Right renal cortex interstitium (tissue), 3 donors: ENCODE results near the gene ZNF775. TPM values are rescaled to one million over a fixed set of nuclear protein-coding genes. Genes with fewer than 3 reads are reported as not detected.

Experiments used
- DNase-seq, 3 donors: peaks; one replicate each; pipeline ENCODE4 v3.0.0-alpha.2; 2013; ENCODE audit warnings: low read depth in 3 of 3, low spot score in 2 of 3
- polyA plus RNA-seq, 3 donors: library from polyadenylated mRNA; unstranded; fragments of 120-200 nt; gene quantifications; one replicate each; pipeline ENCODE4 v1.2.1, GENCODE V29; 2013; ENCODE audit not compliant: insufficient read length in 3 of 3

Gene ZNF775
- polyA plus RNA-seq, 3 donors, result 3.6 to 4.1 (median 4.1) TPM

- no peak for DNase-seq
Measured at GRCh38 chr7:150344299-150344698, 34.8 kb upstream of the ZNF775 start.

- DNase-seq, result no peak
Measured at GRCh38 chr7:150345012-150345411, 34.1 kb upstream of the ZNF775 start.

GRCh38 chr7:150346922-150347321 lies 32.2 kb upstream of the ZNF775 start:
- no peak for DNase-seq

- no peak for DNase-seq
Measured at GRCh38 chr7:150351587-150352194, 27.4 kb upstream of the ZNF775 start.

DNA sequence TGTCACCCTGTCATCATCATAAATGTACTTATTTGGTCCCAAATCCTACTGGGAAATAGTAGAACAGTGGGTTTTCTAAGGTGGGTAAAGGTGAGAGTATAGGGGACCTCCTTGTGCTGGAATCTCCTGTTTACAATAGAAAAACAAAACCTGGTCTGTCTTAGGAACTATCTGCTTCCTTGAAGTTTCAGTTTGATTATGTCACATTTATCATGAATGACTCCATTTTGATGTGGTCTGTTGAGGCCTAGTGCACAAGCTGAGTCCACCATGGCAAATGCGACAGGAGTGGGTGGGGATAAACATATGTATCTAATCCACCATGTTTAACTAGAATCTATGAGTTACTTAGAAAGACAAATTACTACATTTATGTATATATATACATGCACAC lies 23.5 kb upstream of the ZNF775 start:
- DNase-seq, result no peak

DNA sequence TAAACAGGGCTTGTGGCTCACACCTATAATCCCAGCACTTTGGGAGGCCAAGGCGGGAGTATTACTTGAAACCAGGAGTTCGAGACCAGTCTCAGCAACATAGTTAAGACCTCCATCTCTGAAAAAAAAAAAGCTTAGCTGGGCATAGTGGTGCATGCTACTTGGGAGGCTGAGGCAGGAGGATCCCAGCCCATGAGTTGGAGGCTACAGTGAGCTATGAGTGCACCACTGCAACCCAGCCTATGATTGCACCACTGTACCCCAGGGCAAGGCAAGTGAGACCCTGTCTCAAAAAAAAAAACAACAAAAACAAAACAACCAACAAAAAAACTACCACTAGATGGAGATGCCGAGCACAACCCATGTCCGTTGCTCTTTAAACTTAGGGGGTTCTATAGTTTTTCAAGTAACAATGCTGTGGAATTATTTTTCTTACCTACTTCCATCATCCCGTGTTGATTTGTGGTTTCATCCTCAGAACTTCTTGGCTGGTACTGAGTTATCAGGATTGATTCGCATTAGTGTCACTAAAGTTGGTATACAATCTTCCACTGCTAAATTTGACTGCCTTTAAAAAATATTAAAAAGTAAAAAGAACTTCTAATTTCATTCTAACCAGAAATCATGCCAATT lies 22.7 kb upstream of the ZNF775 start:
- DNase-seq, result no peak

GRCh38 chr7:150357270-150357669 lies 21.9 kb upstream of the ZNF775 start:
- DNase-seq, result no peak

DNA sequence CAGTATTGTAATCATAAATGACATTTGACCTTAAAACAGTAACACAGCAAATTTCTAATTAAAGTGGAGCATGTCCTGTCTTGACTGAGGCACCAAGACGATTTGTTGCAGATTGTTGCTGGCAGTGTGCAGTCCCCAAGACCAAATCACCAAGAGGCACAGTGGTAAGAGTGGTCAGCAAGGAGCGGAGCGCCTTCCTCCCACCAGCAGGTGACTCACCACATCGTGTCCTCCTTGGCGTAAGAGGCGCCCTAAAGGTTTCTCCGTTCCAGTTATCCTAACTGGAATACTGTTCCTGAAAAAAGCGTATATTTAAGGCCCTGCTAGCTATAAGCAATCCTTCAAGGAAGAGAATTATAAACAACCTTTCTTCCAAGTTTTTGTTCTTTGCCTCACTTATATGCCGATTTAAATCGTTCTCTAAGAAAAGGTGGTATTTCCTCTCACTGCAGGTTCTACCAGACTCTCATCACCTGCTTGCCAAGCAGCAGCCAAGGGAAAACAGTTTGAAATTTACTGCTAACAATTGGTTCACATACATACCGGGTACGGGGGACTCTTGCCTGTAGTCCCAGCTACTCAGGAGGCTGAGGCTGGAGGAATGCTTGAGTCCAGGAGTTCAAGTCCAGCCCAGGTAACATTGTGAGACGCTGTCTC lies 21.2 kb upstream of the ZNF775 start:
- no peak for DNase-seq

DNA sequence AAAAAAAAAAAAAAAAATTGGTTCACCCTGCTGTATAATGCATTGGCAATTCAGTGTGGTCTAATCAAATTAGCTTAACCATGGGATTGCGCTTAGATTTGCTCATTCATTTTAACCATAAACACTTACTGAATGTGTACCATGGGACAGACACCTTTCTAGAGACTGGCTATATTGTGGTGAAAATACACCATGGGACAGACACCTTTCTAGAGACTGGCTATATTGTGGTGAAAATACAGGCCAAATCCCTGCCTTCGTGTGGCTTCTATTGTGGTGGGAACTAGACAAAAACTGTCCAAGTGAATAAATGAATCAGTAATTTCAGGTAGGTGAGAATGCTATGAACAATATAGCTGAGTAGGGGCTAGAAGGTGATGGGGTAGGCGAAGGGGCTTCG lies 20.7 kb upstream of the ZNF775 start:
- DNase-seq, result no peak

DNA sequence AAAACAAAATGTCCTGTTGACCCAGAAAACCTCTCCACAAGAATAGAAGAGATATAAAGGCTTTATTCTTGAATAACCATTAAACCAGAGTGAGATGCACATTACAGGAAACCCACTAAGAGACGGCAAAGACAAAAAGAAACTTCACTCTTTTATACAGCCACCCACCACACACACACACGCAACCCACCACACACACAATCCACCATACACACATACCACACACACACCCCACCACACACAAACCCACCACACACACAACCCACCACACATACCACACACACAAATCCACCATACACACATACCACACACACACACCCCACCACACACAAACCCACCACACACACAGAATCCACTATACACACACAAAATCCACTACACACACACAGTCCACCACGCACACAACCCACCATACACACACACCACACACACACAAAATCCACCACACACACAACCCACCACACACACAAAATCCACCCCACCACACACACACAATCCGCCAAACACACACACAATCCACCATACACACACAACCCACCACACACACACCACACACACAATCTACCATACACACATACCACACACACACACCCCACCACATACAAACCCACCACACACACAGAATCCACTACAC lies 20.0 kb upstream of the ZNF775 start:
- DNase-seq, result no peak

GRCh38 chr7:150359622-150360362 lies 19.3 kb upstream of the ZNF775 start:
- DNase-seq, result no peak

DNA sequence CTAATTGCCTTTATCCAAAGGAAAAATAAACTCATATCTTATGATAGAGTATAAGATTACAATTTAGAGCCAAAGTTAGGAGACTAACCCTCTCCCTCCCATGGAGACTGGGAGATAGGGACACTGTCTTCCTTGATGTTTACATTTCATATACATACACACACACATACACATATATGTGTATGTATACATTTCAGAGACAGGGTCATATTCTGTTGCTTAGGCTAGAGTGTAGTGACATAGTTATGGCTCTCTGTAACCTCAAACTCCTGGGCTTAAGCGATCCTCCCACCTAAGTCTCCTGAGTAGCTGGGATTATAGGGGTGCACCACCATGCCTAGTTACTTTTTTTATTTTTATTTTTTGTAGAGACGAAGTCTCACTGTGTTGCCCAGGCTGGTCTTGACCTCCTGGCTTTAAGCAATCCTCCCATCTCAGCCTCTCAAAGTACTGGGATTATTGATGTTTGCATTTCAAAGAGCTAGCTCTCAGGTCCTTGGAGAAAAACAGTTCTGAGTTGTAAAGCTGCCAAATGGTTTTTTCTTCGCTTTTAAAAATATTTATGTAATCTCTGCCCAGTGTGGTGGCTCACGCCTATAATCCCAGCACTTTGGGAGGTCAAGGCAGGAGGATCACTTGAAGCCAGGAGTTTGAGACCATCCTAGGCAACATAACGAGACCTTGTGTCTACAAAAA lies 18.6 kb upstream of the ZNF775 start:
- DNase-seq, result no peak

- no peak for DNase-seq
Measured at GRCh38 chr7:150361402-150361801, 17.7 kb upstream of the ZNF775 start.

DNA sequence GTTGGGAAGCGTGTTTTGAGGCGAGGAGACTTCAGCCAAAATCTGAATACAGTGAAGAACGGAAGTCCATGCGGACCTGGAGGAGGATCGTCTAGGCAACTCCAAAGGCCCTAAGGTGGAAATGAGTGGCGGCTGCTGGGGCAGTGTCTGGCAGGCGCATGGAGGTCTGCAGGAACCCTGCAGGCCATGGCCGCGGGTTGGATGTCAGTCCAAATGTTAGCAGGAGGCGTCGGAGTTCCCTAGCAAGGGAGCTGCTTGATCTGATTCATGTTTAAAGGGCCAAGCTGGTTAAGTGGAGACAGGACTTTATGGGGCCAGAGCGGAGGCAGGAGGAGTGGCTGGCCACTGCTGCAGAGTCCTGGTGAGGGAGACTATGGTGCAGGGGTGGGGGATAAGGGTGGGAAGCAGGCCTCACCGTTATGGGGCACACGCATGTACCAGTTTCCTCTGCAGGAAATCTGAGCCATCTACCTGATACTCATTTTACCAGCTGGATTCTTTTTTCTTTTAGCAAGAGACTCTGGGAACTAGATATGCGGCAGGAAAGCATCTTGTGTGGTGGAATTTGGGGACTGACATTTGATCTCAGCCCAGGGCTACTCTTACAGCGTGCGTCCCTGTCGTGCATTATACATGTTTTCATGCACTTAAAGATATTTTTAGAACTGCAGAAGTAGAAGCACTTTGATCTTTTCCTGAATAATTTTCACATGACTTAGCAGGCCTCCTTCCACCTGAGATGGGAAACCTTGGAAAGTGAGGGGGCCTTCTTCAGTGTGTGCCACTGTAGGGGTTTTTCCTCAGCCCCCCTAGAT lies 17.1 kb upstream of the ZNF775 start:
- DNase-seq, result no peak

DNA sequence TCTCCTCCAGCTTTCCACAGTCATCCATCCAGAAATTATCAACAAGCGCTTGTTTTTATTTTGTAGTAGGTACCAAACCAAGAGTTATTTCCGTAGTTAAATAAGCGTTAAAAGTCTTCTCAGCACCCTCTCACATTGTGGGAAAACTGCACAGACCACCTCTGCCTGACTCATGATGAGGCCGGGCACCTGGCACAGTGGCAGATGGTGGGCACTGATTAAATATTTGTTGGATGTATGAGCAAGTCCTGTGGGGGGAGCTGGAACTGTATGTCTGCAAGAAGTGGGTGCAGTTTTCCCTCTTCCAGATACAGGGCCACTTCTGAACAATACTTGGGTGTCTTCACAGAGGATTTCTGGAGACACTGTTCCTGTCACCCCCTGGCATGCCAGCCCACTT lies 15.8 kb upstream of the ZNF775 start:
- no peak for DNase-seq

GRCh38 chr7:150363872-150364271 lies 15.3 kb upstream of the ZNF775 start:
- DNase-seq, result no peak

DNA sequence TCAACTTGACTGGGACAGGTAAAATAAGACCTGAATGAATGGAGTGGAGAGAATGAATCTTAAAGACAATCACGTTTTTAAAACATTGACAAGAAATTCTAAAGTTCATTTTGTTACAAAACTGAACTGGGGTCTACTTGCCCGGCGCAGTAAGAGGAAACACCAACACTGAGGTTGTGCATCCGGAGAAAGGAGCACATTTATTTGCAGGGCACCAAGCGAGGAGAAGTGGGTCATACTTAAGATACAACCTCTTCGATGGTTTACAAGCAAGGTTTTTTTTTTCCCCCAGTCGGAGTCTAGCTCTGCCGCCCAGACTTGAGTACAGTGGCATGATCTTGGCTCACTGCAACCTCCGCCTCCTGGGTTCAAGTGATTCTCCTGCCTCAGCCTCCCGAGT lies 13.9 kb upstream of the ZNF775 start:
- no peak for DNase-seq

DNA sequence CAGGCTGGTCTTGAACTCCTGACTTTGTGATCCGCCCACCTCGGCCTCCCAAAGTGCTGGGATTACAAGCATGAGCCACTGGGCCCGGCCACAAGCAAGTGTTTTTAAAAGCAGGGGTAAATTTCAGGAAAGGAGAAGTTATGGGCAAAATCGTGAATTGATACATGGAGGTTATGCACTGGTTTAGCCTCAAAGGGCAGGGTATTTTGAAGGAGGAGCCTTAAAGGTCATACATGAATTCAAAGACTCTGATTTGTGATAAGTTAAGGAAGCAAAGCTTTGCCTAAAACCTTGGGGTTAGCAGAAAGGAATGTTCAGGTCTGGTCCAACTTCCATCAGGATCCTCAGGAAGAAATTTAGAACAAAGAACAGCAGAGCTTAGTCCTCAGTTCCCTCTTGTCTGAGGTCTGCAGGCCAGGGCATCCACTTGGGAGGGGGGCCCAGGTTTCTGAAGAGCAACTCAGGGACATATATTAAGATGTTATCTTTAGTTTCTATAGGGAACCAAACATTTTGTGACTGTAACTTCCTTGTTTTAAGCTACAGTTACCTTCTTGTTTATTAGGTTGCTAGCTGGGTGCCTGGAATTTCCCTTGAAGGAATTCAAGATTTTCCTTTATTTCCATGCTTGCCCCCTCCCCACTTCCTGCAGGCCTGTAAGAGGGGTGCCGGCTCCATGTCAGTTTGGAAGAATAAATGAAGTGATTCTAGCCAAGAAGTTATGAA lies 13.3 kb upstream of the ZNF775 start:
- DNase-seq, result no peak

- DNase-seq, result no peak
Measured at GRCh38 chr7:150367677-150368095, 11.4 kb upstream of the ZNF775 start.
